Ishikawa (cell line): Measurements from ENCODE around the gene MYH2.

Experiments
- CEBPB ChIP-seq: IDR thresholded peaks from 2 replicates; pipeline ENCODE4 v1.6.1; 2012
- CREB1 ChIP-seq: IDR thresholded peaks from 2 replicates; pipeline ENCODE4 v1.6.1; 2012; ENCODE audit warnings: low read depth
- EGR1 ChIP-seq: IDR thresholded peaks from 2 replicates; pipeline ENCODE4 v1.6.1; 2012
- EP300 ChIP-seq: IDR thresholded peaks from 2 replicates; pipeline ENCODE4 v1.6.1; 2012; ENCODE audit warnings: borderline replicate concordance
- FOXM1 ChIP-seq: IDR thresholded peaks from 2 replicates; pipeline ENCODE4 v1.6.1; 2012; ENCODE audit warnings: low read depth, borderline replicate concordance
- MAX ChIP-seq: IDR thresholded peaks from 2 replicates; pipeline ENCODE4 v1.6.1; 2012
- NFIC ChIP-seq: IDR thresholded peaks from 2 replicates; pipeline ENCODE4 v1.6.1; 2012
- RAD21 ChIP-seq: IDR thresholded peaks from 2 replicates; pipeline ENCODE4 v1.6.1; 2012; ENCODE audit warnings: low read depth
- TAF1 ChIP-seq: IDR thresholded peaks from 2 replicates; pipeline ENCODE4 v1.6.1; 2012; ENCODE audit warnings: low read depth, mild to moderate bottlenecking
- TCF12 ChIP-seq: IDR thresholded peaks from 2 replicates; pipeline ENCODE4 v1.6.1; 2012; ENCODE audit warnings: low read depth
- TEAD4 ChIP-seq: IDR thresholded peaks from 2 replicates; pipeline ENCODE4 v1.6.1; 2012
- YY1 ChIP-seq: IDR thresholded peaks from 2 replicates; pipeline ENCODE4 v1.6.1; 2012; ENCODE audit warnings: low read depth
- ZBTB7A ChIP-seq: IDR thresholded peaks from 2 replicates; pipeline ENCODE4 v1.6.1; 2012; ENCODE audit warnings: low read depth
- TF ChIP-seq, protein P1 (sequence below): IDR thresholded peaks from 2 replicates; pipeline ENCODE4 v1.6.1; 2012; ENCODE audit warnings: low read depth, mild to moderate bottlenecking
- TF ChIP-seq, protein P2 (sequence below): IDR thresholded peaks from 2 replicates; pipeline ENCODE4 v1.6.1; 2012

The MYH2 gene

DNA sequence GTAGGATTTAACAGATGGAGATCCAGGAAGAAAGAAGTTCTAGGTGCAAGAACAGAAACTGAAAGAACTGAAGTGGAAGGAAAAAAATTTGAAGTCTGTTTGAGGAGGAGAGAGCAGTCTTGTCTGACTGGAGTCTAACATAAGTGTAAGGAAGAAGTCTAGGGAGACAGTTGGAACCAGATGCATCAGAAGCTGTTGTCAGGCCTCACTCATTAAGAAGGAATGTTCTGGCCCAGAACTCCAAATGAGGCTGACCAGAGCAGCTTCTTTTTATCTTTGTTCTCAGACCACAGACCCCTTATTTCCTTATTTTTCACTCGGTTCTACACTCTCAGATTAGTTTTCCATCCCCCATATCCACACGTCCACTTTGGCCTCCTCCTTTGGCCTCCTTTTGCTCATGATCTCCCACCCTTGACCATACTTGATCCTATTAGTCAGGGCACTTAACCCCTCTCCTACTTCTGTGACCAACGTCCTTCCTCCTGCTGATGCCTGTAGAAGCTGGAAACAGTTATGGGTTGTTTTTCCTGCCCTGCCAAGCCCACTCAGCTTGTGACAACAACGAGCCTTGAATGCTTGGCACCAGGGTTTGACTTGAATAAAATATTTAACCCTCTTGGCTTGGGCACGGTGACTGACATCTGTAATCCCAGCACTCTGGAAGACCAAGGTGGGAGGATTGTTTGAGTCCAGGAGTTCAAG is 7.0 kb upstream of the MYH2 start:
- TF ChIP-seq, protein P1, sequence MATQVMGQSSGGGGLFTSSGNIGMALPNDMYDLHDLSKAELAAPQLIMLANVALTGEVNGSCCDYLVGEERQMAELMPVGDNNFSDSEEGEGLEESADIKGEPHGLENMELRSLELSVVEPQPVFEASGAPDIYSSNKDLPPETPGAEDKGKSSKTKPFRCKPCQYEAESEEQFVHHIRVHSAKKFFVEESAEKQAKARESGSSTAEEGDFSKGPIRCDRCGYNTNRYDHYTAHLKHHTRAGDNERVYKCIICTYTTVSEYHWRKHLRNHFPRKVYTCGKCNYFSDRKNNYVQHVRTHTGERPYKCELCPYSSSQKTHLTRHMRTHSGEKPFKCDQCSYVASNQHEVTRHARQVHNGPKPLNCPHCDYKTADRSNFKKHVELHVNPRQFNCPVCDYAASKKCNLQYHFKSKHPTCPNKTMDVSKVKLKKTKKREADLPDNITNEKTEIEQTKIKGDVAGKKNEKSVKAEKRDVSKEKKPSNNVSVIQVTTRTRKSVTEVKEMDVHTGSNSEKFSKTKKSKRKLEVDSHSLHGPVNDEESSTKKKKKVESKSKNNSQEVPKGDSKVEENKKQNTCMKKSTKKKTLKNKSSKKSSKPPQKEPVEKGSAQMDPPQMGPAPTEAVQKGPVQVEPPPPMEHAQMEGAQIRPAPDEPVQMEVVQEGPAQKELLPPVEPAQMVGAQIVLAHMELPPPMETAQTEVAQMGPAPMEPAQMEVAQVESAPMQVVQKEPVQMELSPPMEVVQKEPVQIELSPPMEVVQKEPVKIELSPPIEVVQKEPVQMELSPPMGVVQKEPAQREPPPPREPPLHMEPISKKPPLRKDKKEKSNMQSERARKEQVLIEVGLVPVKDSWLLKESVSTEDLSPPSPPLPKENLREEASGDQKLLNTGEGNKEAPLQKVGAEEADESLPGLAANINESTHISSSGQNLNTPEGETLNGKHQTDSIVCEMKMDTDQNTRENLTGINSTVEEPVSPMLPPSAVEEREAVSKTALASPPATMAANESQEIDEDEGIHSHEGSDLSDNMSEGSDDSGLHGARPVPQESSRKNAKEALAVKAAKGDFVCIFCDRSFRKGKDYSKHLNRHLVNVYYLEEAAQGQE = no peak
- no peak for TF ChIP-seq FOXM1
- no peak for TF ChIP-seq TCF12
- TF ChIP-seq CEBPB = no peak
- TF ChIP-seq EGR1 = no peak
- TF ChIP-seq TEAD4 = no peak
- no peak for TF ChIP-seq MAX
- TF ChIP-seq ZBTB7A = no peak
- no peak for TF ChIP-seq RAD21
- no peak for TF ChIP-seq YY1
- no peak for TF ChIP-seq CREB1
- no peak for TF ChIP-seq EP300
- TF ChIP-seq NFIC = no peak
- no peak for TF ChIP-seq TAF1

DNA sequence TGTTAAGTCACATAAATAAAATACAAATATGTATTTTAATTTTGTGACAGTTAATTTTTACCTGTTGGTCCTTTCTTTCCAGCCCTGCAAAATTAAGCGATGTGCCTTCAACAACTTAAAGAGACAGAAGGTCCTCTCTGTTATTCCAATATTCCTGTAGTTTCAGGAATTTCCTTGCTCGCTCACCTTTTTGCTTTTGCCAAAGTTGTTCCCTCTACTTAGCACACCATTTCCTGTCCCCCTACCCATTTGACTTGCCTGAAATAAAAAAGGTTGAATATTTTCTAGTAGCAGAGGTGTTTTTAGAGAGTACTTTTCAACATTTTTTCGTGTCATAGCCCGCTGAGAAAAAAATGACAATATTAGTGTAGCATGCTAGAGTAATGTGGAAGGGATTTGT is 556 bp upstream of the MYH2 start:
- TF ChIP-seq CEBPB (no peak), FOXM1 (no peak), RAD21 (no peak), YY1 (no peak), TAF1 (no peak), EP300 (no peak), TCF12 (no peak), CREB1 (no peak), ZBTB7A (no peak), TEAD4 (no peak)
- TF ChIP-seq, protein P1 = no peak
- TF ChIP-seq, protein P2, sequence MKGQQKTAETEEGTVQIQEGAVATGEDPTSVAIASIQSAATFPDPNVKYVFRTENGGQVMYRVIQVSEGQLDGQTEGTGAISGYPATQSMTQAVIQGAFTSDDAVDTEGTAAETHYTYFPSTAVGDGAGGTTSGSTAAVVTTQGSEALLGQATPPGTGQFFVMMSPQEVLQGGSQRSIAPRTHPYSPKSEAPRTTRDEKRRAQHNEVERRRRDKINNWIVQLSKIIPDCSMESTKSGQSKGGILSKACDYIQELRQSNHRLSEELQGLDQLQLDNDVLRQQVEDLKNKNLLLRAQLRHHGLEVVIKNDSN = no peak

- TF ChIP-seq CEBPB (no peak), TCF12 (no peak), CREB1 (no peak)
Observed at GRCh38 chr17:10547351-10547750, 2.1 kb downstream of the MYH2 start.

- TF ChIP-seq TEAD4 (no peak), YY1 (no peak), TCF12 (no peak), ZBTB7A (no peak), MAX (no peak), FOXM1 (no peak), NFIC (no peak), CREB1 (no peak), TAF1 (no peak), EP300 (no peak)
- TF ChIP-seq, protein P2 = no peak
Observed at GRCh38 chr17:10532026-10532425, 17.4 kb downstream of the MYH2 start.

DNA sequence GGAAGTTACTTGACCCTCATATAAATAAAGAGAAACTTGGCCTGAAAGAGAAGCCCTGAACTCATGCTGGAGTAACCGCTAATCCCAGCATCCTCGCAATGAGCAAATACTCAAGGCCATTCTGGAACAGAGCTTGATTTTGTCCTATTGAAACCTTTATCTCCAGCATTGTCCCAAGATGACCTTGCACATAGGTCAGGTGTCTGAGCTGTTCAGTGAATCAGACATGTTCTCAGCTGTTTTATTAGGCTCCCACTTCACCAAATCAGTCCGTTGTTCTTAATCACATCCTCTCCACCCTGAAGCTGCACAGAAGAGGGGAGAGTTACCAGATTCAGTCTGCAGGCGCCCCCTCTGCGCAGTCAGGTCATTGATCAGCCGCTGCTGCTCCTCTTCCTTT is 22.0 kb downstream of the MYH2 start:
- TF ChIP-seq, protein P2 = no peak
- TF ChIP-seq YY1 (no peak), TEAD4 (no peak), CEBPB (no peak), TAF1 (no peak), EP300 (no peak), RAD21 (no peak), TCF12 (no peak), ZBTB7A (no peak), EGR1 (no peak), MAX (no peak)
- TF ChIP-seq, protein P1 = no peak
